ENCODE results near the gene WDR76. TPM values are rescaled to one million over a fixed set of nuclear protein-coding genes. Genes with fewer than 3 reads are reported as not detected.

Gene WDR76
- total RNA-seq, 1 experiment from 2014 or later: 29.6 TPM

- peaks cover 10 to 46% (median 33%) of the 10 kb centered on the region in 3 experiments for H3K36me3 Mint-ChIP-seq (ENCODE audit: insufficient read depth in 1 of 3, low read depth in 3 of 3)
- H3K9me3 ChIP-seq (ENCODE audit: control insufficient read depth, low read depth, low read length): no peaks in the 10 kb centered on the region
- H3K27me3 Mint-ChIP-seq (ENCODE audit: low read depth): no peaks in the 10 kb centered on the region
- no peak overlapping the region for H4K5ac ChIP-seq (ENCODE audit: insufficient read length, low read depth, low read length)
- no peaks in the 10 kb centered on the region for H3K27me3 ChIP-seq (ENCODE audit: insufficient read depth, low read length)
- no peak overlapping the region for H2BK5ac ChIP-seq (ENCODE audit: insufficient read length, low read length)
- no peak overlapping the region for H2BK12ac ChIP-seq (ENCODE audit: insufficient read length, low read depth, low read length)
- H3K79me1 ChIP-seq (ENCODE audit: insufficient read depth, low read depth, low read length, poor library complexity, severe bottlenecking): no peaks in the 10 kb centered on the region
- no peak overlapping the region for H3K18ac ChIP-seq (ENCODE audit: insufficient read length, low read depth, low read length)
- no peak overlapping the region for H3K4me3 Mint-ChIP-seq
- no peak for TF ChIP-seq CTCF (conservative IDR thresholded peaks at IDR 0.05)
- H2BK20ac ChIP-seq (ENCODE audit: low read depth, low read length, poor library complexity, severe bottlenecking): no peak overlapping the region
- H3K27ac ChIP-seq (ENCODE audit: insufficient read length, low read depth, low read length): no peak overlapping the region
- no peak overlapping the region for H4K8ac ChIP-seq (replicated peaks; ENCODE audit: insufficient read length, low read depth, low read length)
- H2AK5ac ChIP-seq (ENCODE audit: insufficient read length, low read length): no peak overlapping the region
- no peak overlapping the region for H3K9ac ChIP-seq (ENCODE audit: extremely low read depth, insufficient read length, low read length)
- no peak overlapping the region for H2BK120ac ChIP-seq (ENCODE audit: low read depth, low read length, poor library complexity, severe bottlenecking)
- no peaks in the 10 kb centered on the region for H3K4me1 ChIP-seq (ENCODE audit: insufficient read depth, low read length)
- no peak overlapping the region for H2BK15ac ChIP-seq (ENCODE audit: low read depth, low read length)
- H3T11ph ChIP-seq (ENCODE audit: low read length): no peak overlapping the region
- no peaks in the 10 kb centered on the region for H3K4me1 Mint-ChIP-seq
- no peak overlapping the region for H3K14ac ChIP-seq (ENCODE audit: insufficient read depth, low read length)
- no peaks in the 10 kb centered on the region for H4K20me1 ChIP-seq (ENCODE audit: control insufficient read depth, insufficient read depth, insufficient read length)
- no peak overlapping the region for H3K4me2 ChIP-seq (ENCODE audit: insufficient read depth, insufficient read length, low read length)
- no peak overlapping the region for H3K27ac Mint-ChIP-seq
- no peak for DNase-seq
- no peak overlapping the region for H3K23ac ChIP-seq (ENCODE audit: insufficient read length, low read depth, low read length)
- no peak overlapping the region for H3K4ac ChIP-seq (ENCODE audit: low read depth, low read length)
- no peaks in the 10 kb centered on the region for H3K23me2 ChIP-seq (ENCODE audit: insufficient read length, low read depth, low read length, poor library complexity, severe bottlenecking)
- no peak overlapping the region for H3K56ac ChIP-seq (ENCODE audit: insufficient read length, low read depth, low read length)
- no peak overlapping the region for H2AFZ ChIP-seq (ENCODE audit: low read length)
- no peak overlapping the region for H4K91ac ChIP-seq (ENCODE audit: insufficient read length, low read depth, low read length)
- no peaks in the 10 kb centered on the region for H3K9me3 Mint-ChIP-seq
- no peaks in the 10 kb centered on the region for H3K79me2 ChIP-seq (ENCODE audit: insufficient read depth, low read length)
Measured at GRCh38 chr15:43845421-43845820, 18.6 kb downstream of the WDR76 start.
